GM12801 (cell line): ENCODE measurements around the gene NF1.

Source experiments
- CTCF ChIP-seq: IDR thresholded peaks from one replicate; pipeline ENCODE4 v1.5.1; 2011; ENCODE audit warnings: control low read depth; ENCODE audit not compliant: insufficient read length; ENCODE audit errors: extremely low read depth

Gene NF1

GRCh38 chr17:31366088-31366487 lies 271.3 kb downstream of the NF1 start:
- TF ChIP-seq CTCF = no peak

DNA sequence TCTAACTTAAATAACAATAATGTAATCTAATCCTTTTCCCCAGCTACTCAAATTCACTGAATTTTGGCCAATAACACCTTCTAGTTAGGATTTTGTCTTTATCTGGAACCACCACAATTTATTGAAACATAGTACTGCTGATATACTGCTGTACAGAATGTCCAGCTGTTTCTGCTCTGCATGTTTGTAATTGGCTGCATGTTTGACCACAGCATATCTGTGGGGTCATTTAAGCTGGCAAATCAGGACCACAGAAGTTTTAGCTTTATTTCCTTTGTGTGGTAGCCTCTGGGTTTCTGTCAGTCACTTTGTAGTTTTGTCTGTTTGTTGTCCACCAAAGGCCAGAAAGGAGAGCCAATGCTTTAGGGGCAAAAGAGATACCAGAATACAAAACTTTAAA lies 274.5 kb downstream of the NF1 start:
- TF ChIP-seq CTCF = no peak

DNA sequence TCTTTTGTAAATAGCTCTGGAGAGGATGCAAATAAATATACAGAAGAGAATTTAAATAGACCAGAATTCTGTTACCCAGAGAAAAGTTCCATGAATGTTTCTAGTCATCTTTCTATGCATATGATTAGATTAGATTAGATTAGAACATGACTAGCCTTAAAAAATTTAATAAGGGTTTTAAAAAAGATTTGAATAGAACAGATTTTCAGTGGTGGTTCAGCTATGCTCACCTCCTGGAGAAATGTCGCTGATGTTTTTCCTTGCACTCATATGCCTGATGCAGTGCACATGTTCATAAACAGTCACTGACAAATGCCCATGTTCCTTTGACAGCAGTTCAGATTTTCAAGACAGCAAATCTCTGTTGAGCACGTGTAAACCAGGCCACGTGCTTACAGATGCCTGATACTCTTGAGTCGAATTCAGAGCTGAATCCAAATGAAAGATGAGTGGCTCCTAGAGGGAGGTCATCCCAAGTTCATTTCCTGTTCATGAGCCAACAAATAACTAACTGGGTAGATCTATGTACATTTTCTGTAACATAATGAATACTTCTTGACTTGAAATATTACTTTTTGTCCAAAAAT lies 276.8 kb downstream of the NF1 start:
- TF ChIP-seq CTCF = no peak

DNA sequence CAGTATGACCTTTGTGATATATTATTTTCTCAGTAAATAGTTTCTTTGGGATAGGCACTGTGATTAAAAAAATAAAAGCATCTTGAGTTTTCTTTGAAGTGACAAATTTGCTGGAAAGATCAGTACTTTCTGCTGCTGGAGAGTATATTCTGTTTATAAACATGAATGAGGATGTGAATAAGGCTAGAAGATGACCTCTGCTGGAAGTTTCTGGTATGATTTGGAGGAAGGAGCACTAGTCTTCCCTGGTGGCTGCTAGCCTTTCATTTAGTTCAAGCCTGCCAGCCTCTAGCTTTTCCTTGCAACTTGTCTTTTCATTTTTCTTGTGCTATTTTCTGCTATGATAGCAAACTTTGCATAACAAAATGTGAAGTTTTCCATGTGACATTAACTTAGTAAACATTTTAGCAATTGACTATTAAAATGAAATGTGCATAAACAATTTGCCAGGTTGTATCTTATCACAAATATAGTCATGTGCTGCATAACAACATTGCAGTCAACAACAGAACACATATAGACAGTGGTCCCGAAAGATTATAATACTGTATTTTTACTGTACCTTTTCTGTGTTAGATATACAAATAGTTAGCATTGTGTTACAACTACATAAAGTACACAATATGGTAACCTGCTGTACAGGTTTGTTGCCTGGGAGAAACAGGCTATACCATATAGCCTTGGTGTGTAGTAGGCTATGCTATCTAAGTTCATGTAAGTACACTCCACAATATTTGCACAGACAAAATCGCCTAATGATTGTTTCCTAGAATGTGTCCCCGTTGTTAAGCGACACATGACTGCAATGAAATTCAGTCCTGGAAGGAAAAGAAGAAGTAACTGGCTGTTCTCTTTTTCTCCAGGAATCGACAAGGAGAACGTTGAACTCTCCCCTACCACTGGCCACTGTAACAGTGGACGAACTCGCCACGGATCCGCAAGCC lies 278.6 kb downstream of the NF1 start:
- TF ChIP-seq CTCF = no peak

DNA sequence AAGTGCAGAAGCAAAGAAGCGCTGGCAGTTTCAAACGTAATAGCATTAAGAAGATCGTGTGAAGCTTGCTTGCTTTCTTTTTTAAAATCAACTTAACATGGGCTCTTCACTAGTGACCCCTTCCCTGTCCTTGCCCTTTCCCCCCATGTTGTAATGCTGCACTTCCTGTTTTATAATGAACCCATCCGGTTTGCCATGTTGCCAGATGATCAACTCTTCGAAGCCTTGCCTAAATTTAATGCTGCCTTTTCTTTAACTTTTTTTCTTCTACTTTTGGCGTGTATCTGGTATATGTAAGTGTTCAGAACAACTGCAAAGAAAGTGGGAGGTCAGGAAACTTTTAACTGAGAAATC lies 279.3 kb downstream of the NF1 start:
- no peak for TF ChIP-seq CTCF

- no peak for TF ChIP-seq CTCF
These were observed 279.7 kb downstream of the NF1 start for GRCh38 chr17:31374503-31374902.

- TF ChIP-seq CTCF = no peak
These were observed 283.9 kb downstream of the NF1 start for GRCh38 chr17:31378638-31379037.
